ENCODE measurements around the gene GEMIN4. TPM values are rescaled to one million over a fixed set of nuclear protein-coding genes. Genes with fewer than 3 reads are reported as not detected.

The GEMIN4 gene
- total and polyA plus RNA-seq, 2 of the 8 experiments (the other 6 are each of a cell fraction or from before 2014, with no cell fraction given): 32.1 to 51.9 TPM

- Histone ChIP-seq H3K18ac (ENCODE audit: extremely low read depth, low read length) (no peak overlapping the region), H3K79me1 (ENCODE audit: low read depth, low read length) (peaks cover 6% of the 10 kb centered on the region), H3K79me2 (ENCODE audit: control insufficient read depth in 1 of 2, insufficient read depth in 2 of 2, low read length in 2 of 2) (peaks cover 0 to 19% of the 10 kb centered on the region in 2 experiments; a peak in 2 of 4 replicates), H2BK20ac (ENCODE audit: low read length) (no peak overlapping the region), H4K8ac (ENCODE audit: extremely low read depth, insufficient read depth, low read length) (no peak overlapping the region), H3K4me1 (replicated peaks in 1 of 4; ENCODE audit: control insufficient read depth in 3 of 4, insufficient read depth in 4 of 4, low read length in 3 of 4) (peaks cover 0 to 6% (median 5%) of the 10 kb centered on the region in 4 experiments; a peak in 4 of 7 replicates), H2BK12ac (ENCODE audit: low read depth, low read length) (no peak overlapping the region), H2BK120ac (replicated peaks; ENCODE audit: low read depth, low read length) (no peak overlapping the region), H3K9me3 (ENCODE audit: insufficient read depth in 2 of 2, low read depth in 1 of 2, low read length in 1 of 2) (no peaks in the 10 kb centered on the region), H4K91ac (replicated peaks; ENCODE audit: insufficient read length, low read length) (no peak overlapping the region), H3K36me3 (ENCODE audit: control insufficient read depth in 2 of 4, insufficient read depth in 4 of 4, low read length in 3 of 4) (peaks cover 16 to 58% (median 27%) of the 10 kb centered on the region in 4 experiments), H2BK15ac (ENCODE audit: low read length) (no peak overlapping the region), H3K23me2 (ENCODE audit: low read depth, low read length) (peaks cover 4% of the 10 kb centered on the region), H3K27ac (ENCODE audit: low read depth, low read length) (no peak overlapping the region), H4K5ac (ENCODE audit: insufficient read length, low read depth, low read length) (no peak overlapping the region), H3K9ac (replicated peaks in 1 of 4; ENCODE audit: extremely low read depth in 1 of 4, low read depth in 3 of 4, low read length in 3 of 4) (no peak overlapping the region), H3K14ac (ENCODE audit: insufficient read length) (no peak overlapping the region), H4K20me1 (replicated peaks in 1 of 2; ENCODE audit: control insufficient read depth in 1 of 2, insufficient read depth in 2 of 2, low read length in 2 of 2) (peaks cover 3 to 17% of the 10 kb centered on the region in 2 experiments), H2AFZ (ENCODE audit: low read length) (no peak overlapping the region), H2BK5ac (ENCODE audit: low read depth, low read length) (no peak overlapping the region), H3K56ac (replicated peaks; ENCODE audit: insufficient read length, low read depth, low read length) (no peak overlapping the region), H3K27me3 (replicated peaks in 1 of 4; ENCODE audit: control insufficient read depth in 3 of 4, extremely low read depth in 1 of 4, insufficient read depth in 3 of 4, low read length in 3 of 4) (no peaks in the 10 kb centered on the region), H3K4me2 (ENCODE audit: insufficient read depth in 1 of 2, low read depth in 2 of 2, low read length in 2 of 2) (no peak overlapping the region), H3K23ac (ENCODE audit: insufficient read length) (no peak overlapping the region), H2AK5ac (ENCODE audit: low read depth, low read length) (no peak overlapping the region), H3K4ac (replicated peaks; ENCODE audit: insufficient read length, low read depth, low read length) (no peak overlapping the region), H3K4me3 (ENCODE audit: extremely low read depth in 1 of 4, insufficient read depth in 2 of 4, low read depth in 3 of 4, low read length in 4 of 4) (no peak overlapping the region)
- FAIRE-seq: no peak
- ChIA-PET CTCF (ENCODE audit: partially characterized antibody) (interaction anchor here (1.5 to 2.0 kb wide), 2 partner anchors 37 to 259 kb away, joined by 6 read pairs; partner anchors contain the start of gene TIMM22), POLR2A (ENCODE audit: partially characterized antibody) (interaction anchor here (0.6 to 9.7 kb wide), 5 partner anchors 9 to 360 kb away, joined by 3 to 44 read pairs (median 4); partner anchors contain the start of gene GEMIN4)
- WGBS, 2 experiments (ENCODE audit: extremely low coverage in 1 of 2, insufficient coverage in 1 of 2, insufficient read length in 1 of 2, insufficient replicate concordance in 2 of 2, low coverage in 1 of 2, low lambda C conversion rate in 2 of 2, missing lambda C conversion rate in 1 of 2): 96% methylated on average over 13 of the region's 13 CpGs; no CpG with 5 or more reads in 1 of the 2 experiments
- DNase-seq (ENCODE audit: low read depth in 1 of 2, low spot score in 2 of 2): no peak
- TF ChIP-seq RFX5 (IDR thresholded peaks at IDR 0.05; ENCODE audit: borderline replicate concordance, low read depth, low read length): no peak
- no peak for TF ChIP-seq BACH1 (IDR thresholded peaks at IDR 0.05; ENCODE audit: low read length)
- no peak for TF ChIP-seq EZH2 (IDR thresholded peaks at IDR 0.05; ENCODE audit: low read depth, low read length, severe bottlenecking)
- TF ChIP-seq KDM4A (IDR thresholded peaks at IDR 0.05; ENCODE audit: low read depth, low read length, severe bottlenecking): no peak
- no peak for TF ChIP-seq KDM5A (IDR thresholded peaks at IDR 0.05; ENCODE audit: low read length)
- no peak for TF ChIP-seq TBP (IDR thresholded peaks at IDR 0.05; ENCODE audit: low read depth, low read length)
- TF ChIP-seq TAF7 (optimal IDR thresholded peaks at IDR 0.05; ENCODE audit: borderline replicate concordance, low read depth, low read length): no peak
- no peak for TF ChIP-seq NANOG (IDR thresholded peaks at IDR 0.05; ENCODE audit: insufficient read depth, low read depth, low read length, poor library complexity, severe bottlenecking)
- no peak for TF ChIP-seq BCL11A (IDR thresholded peaks at IDR 0.05; ENCODE audit: low read depth in 2 of 2, low read length in 2 of 2)
- no peak for TF ChIP-seq ZNF274 (IDR thresholded peaks at IDR 0.05; ENCODE audit: borderline replicate concordance, extremely low read depth, low read length)
- TF ChIP-seq POU5F1 (IDR thresholded peaks at IDR 0.05; ENCODE audit: low read depth, low read length): no peak
- TF ChIP-seq RXRA (IDR thresholded peaks at IDR 0.05; ENCODE audit: insufficient read depth, low read depth, low read length): no peak
- no peak for TF ChIP-seq SAP30 (IDR thresholded peaks at IDR 0.05; ENCODE audit: insufficient read depth, insufficient replicate concordance, low read length)
These were observed 14.4 kb downstream of the GEMIN4 start for GRCh38 chr17:737561-738113.
